Measurements from ENCODE around the gene KCNQ1. TPM values are rescaled to one million over a fixed set of nuclear protein-coding genes. Genes with fewer than 3 reads are reported as not detected.

The KCNQ1 gene
- total RNA-seq, 4 donors from 2014 or later: 5.6 to 46.8 (median 24.6) TPM

- no peak for TF ChIP-seq EP300 (IDR thresholded peaks at IDR 0.05; ENCODE audit: low read depth)
- TF ChIP-seq POLR2A (IDR thresholded peaks at IDR 0.05): no peak
- TF ChIP-seq POLR2AphosphoS5 (IDR thresholded peaks at IDR 0.05): no peak
- TF ChIP-seq CTCF (IDR thresholded peaks at IDR 0.05): no peak
- Histone ChIP-seq H3K4me3 (no peak overlapping the region), H3K27me3 (no peaks in the 10 kb centered on the region), H3K4me1 (no peaks in the 10 kb centered on the region), H3K9me3 (peaks cover 15 to 16% of the 10 kb centered on the region in 2 donors), H3K36me3 (no peaks in the 10 kb centered on the region), H3K27ac (no peak overlapping the region)
- in situ Hi-C loops (cut with MboI; ENCODE audit: low pct_ligation_motif_present in 1 of 4, low pct_unique_long_range_greater_than_20kb in 1 of 4, low sequenced_read_pairs in 3 of 4) (no loop called here), intact Hi-C loops (cut with DNase I; ENCODE audit: low total_unique reads) (no loop called here)
- DNase-seq: no peak
- 90% methylated on average over 7 of the region's 7 CpGs; no CpG with 5 or more reads in 1 of the 2 donors for WGBS, 2 donors (ENCODE audit: low coverage in 1 of 2)
Measured at GRCh38 chr11:2498750-2499149, 53.9 kb downstream of the KCNQ1 start.

- in situ Hi-C loops (cut with MboI; ENCODE audit: low pct_ligation_motif_present in 1 of 4, low pct_unique_long_range_greater_than_20kb in 1 of 4, low sequenced_read_pairs in 3 of 4) (no loop called here), intact Hi-C loops (cut with DNase I; ENCODE audit: low total_unique reads) (no loop called here)
- Histone ChIP-seq H3K9me3 (peaks cover 0 to under 1% of the 10 kb centered on the region in 2 donors), H3K4me3 (no peak overlapping the region), H3K27ac (no peak overlapping the region), H3K36me3 (no peaks in the 10 kb centered on the region), H3K4me1 (no peaks in the 10 kb centered on the region), H3K27me3 (no peaks in the 10 kb centered on the region)
- DNase-seq: peak; percentile 4
- no peak for TF ChIP-seq EP300 (IDR thresholded peaks at IDR 0.05; ENCODE audit: low read depth)
- TF ChIP-seq POLR2A (IDR thresholded peaks at IDR 0.05): no peak
- TF ChIP-seq POLR2AphosphoS5 (IDR thresholded peaks at IDR 0.05): no peak
- WGBS, 2 donors (ENCODE audit: low coverage in 1 of 2): 80 to 94% methylated on average over 3 to 12 of the region's 13 CpGs
Measured at GRCh38 chr11:2507212-2507901, 62.5 kb downstream of the KCNQ1 start.

GRCh38 chr11:2507945-2508749 lies 63.3 kb downstream of the KCNQ1 start:
- in situ Hi-C loops (cut with MboI; ENCODE audit: low pct_ligation_motif_present in 1 of 4, low pct_unique_long_range_greater_than_20kb in 1 of 4, low sequenced_read_pairs in 3 of 4) (no loop called here), intact Hi-C loops (cut with DNase I; ENCODE audit: low total_unique reads) (no loop called here)
- Histone ChIP-seq H3K27ac (no peak overlapping the region), H3K4me1 (no peaks in the 10 kb centered on the region), H3K4me3 (no peak overlapping the region), H3K9me3 (no peaks in the 10 kb centered on the region), H3K36me3 (no peaks in the 10 kb centered on the region), H3K27me3 (no peaks in the 10 kb centered on the region)
- DNase-seq: peak; percentile 3
- no peak for TF ChIP-seq POLR2AphosphoS5 (IDR thresholded peaks at IDR 0.05)
- no peak for TF ChIP-seq CTCF (IDR thresholded peaks at IDR 0.05)
- no peak for TF ChIP-seq EP300 (IDR thresholded peaks at IDR 0.05; ENCODE audit: low read depth)
- TF ChIP-seq POLR2A (IDR thresholded peaks at IDR 0.05): no peak
- 85% methylated on average over 12 of the region's 12 CpGs; no CpG with 5 or more reads in 1 of the 2 donors for WGBS, 2 donors (ENCODE audit: low coverage in 1 of 2)

- no peaks in the 10 kb centered on the region for H3K36me3 ChIP-seq
- no peak for TF ChIP-seq EP300 (IDR thresholded peaks at IDR 0.05; ENCODE audit: low read depth)
- no peak for TF ChIP-seq CTCF (IDR thresholded peaks at IDR 0.05)
- no peak for TF ChIP-seq POLR2A (IDR thresholded peaks at IDR 0.05)
- no peak for TF ChIP-seq POLR2AphosphoS5 (IDR thresholded peaks at IDR 0.05)
- H3K4me3 ChIP-seq: no peak overlapping the region
- intact Hi-C loops (cut with DNase I; ENCODE audit: low total_unique reads): no loop called here
- in situ Hi-C loops (cut with MboI; ENCODE audit: low pct_ligation_motif_present in 1 of 4, low pct_unique_long_range_greater_than_20kb in 1 of 4, low sequenced_read_pairs in 3 of 4): no loop called here
- H3K9me3 ChIP-seq: no peaks in the 10 kb centered on the region
- no peak for DNase-seq
- H3K27me3 ChIP-seq: no peaks in the 10 kb centered on the region
- no peak overlapping the region for H3K27ac ChIP-seq
- H3K4me1 ChIP-seq: no peaks in the 10 kb centered on the region
- 61% methylated on average over 2 of the region's 2 CpGs; no CpG with 5 or more reads in 1 of the 2 donors for WGBS, 2 donors (ENCODE audit: low coverage in 1 of 2)
Measured at GRCh38 chr11:2508793-2509192, 64.0 kb downstream of the KCNQ1 start.
